NCI-H1105 treated with DMSO at 0.1 percent for 48 hours (cell line): ENCODE results near the gene TNS2.

ENCODE experiments used
- DNase-seq: peaks from one replicate; lab custom pipeline; 2025; lab: John Stamatoyannopoulos, UW

TNS2 gene

GRCh38 chr12:53058674-53059433 lies 9.0 kb downstream of the TNS2 start:
- no peak for DNase-seq

DNA sequence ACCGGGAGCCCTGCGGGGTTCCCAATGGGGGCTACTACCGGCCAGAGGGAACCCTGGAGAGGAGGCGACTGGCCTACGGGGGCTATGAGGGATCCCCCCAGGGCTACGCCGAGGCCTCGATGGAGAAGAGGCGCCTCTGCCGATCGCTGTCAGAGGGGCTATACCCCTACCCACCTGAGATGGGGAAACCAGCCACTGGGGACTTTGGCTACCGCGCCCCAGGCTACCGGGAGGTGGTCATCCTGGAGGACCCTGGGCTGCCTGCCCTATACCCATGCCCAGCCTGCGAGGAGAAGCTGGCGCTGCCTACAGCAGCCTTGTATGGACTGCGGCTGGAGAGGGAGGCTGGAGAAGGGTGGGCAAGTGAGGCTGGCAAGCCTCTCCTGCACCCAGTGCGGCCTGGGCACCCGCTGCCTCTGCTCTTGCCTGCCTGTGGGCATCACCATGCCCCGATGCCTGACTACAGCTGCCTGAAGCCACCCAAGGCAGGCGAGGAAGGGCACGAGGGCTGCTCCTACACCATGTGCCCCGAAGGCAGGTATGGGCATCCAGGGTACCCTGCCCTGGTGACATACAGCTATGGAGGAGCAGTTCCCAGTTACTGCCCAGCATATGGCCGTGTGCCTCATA lies 9.7 kb downstream of the TNS2 start:
- DNase-seq: no peak

GRCh38 chr12:53060064-53060720 lies 10.3 kb downstream of the TNS2 start:
- no peak for DNase-seq

DNA sequence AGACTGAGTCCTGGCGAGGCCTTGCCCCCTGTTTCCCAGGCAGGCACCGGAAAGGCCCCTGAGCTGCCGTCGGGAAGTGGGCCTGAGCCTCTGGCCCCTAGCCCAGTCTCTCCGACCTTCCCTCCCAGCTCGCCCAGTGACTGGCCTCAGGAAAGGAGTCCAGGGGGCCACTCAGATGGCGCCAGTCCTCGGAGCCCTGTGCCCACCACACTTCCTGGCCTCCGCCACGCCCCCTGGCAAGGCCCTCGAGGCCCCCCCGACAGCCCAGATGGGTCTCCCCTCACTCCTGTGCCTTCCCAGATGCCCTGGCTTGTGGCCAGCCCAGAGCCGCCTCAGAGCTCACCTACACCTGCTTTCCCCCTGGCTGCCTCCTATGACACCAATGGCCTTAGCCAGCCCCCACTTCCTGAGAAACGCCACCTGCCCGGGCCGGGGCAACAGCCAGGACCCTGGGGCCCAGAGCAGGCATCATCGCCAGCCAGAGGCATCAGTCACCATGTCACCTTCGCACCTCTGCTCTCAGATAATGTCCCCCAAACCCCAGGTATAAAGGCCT lies 10.9 kb downstream of the TNS2 start:
- DNase-seq: peak; percentile 78

- peak; percentile 88 for DNase-seq
Measured at GRCh38 chr12:53061404-53062010, 11.6 kb downstream of the TNS2 start.

DNA sequence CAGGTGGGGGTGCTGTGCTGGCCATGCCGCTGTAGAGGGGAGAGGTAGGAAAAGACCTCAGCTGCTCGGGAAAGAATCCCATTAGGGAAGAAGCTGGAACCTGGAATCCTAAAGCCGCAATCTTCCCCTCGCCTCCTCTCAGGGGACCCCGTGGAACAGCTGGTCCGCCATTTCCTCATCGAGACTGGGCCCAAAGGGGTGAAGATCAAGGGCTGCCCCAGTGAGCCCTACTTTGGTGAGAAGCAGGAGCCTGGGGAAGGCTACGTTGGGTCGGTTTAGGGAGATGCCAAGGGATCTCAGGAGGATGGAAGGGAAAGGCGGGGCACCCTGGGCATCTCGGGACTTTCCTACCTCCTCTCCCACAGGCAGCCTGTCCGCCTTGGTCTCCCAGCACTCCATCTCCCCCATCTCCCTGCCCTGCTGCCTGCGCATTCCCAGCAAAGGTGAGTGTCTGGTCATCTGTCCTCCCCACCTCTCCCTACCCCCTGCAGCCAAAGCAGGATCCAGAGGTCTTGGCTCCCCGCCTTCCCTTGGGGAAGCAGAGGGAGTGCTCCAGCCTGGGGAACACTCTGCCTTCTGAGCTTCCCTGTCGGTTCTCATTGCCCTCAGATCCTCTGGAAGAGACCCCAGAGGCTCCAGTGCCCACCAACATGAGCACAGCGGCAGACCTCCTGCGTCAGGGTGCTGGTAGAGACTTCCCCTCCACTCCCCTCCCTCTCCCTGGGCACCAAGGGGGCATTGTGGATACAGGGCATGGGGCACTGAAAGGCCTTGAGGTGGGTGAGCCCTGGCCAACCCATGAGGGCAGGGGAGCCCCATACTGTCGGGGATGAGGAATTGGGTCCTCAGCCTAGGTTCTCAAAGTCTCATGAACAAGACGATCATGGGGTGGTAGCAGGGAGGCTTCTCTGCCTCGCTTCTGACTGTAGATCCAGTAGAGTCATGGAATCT lies 12.4 kb downstream of the TNS2 start:
- no peak for DNase-seq

DNA sequence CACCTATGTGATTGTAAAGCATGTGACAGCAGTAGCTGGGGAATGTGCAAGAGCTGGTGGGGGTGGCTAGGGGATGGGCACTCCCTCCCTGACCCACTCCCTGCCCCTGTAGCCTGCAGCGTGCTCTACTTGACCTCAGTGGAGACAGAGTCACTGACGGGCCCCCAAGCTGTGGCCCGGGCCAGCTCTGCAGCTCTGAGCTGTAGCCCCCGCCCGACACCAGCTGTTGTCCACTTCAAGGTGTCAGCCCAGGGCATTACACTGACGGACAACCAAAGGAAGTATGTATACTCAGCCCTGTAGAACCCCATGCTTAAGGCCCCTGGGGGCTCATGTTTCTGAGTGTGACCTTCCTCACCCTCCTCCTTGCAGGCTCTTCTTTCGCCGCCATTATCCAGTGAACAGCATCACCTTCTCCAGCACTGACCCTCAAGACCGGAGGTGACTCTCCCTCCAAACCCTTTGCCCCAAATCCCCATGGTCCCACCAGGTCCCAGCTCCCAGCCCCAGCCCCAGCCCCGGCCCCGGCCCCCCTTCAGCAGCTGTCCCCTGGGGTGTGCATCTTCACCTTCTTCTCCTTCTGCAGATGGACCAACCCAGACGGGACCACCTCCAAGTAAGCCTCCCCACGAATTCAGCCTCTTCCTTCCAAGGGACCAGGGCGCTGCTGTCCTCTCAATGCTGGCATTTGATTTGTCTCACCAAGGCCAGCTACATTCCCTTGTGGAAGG lies 13.3 kb downstream of the TNS2 start:
- DNase-seq: no peak

DNA sequence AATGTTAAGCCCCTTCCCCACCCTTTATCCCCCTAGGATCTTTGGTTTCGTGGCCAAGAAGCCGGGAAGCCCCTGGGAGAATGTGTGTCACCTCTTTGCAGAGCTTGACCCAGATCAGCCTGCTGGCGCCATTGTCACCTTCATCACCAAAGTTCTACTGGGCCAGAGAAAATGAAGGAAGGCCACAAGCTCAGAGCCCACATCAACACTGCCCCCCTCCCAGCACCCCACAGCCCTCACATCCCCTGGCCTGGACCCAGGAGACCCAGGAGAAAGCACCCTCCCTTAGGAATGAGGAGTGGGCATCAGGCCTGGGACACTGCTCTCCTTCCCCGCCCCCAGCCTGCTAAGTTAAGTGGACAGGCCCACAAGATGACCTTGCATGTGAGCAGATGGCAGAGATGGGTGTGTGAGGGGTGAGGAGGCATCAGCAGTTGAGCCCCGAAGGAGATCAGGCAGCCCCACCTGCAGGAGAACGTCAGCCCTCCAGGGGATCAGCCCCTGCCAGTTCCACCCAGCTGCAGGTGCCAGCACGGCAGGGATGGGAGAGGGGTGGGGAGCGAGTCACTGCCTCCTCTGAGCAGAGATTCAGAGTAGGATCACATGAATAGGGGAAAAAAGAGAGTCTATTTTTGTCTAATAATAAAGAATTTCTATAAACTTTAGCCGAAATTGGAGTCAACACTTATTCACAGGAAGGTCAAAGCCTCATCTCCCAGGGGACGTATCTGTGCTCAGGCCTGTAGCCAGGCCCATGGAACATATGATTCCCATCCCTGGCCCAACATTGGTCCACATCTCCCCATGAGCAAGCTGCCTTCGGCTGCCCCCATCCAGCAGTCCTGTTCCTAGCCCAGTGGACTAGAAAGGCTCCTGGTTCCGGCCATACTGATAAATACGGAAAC lies 14.1 kb downstream of the TNS2 start:
- DNase-seq: no peak

DNA sequence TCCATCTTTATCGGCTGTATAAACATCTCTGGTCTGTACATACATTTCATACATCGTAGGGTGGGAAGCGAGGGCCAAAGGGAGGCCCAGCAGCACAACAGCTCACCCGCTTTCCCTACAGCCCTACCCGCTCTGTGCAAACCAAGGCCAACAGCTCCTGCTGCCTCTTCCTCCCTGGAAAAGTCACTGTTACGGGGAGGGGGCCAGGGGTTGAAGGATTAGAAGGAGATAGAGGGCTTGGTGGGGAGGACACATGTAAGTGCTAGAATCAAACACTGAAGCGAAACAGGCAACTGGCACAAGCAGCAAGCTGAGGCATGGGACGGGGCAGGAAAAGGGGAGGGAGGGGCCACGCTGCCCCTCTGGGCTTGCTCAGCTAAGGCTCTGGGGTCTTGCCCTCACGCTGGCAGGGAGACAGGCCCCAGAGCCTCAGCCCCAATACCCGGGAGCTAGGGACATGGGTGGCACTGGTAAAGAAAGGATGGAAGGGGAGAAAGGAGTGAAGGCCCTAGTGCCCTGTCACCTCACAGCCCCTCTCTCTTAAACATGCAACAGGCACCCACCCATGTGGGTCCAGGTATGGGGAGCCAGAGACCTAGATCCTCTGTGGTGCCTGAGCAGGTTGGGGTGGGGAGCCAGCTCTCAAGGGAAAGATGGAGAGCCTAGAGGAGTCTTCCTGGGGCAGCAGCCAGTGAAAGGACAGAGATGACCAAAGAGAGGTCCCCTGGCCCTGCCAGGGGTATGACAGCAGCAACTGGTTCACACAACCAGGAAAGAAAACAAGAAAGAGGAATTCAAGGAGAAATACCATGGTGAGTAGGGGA lies 15.0 kb downstream of the TNS2 start:
- DNase-seq: no peak

GRCh38 chr12:53065470-53065869 lies 15.6 kb downstream of the TNS2 start:
- DNase-seq: no peak

- peak; percentile 41 for DNase-seq
Measured at GRCh38 chr12:53065975-53066931, 16.4 kb downstream of the TNS2 start.

DNA sequence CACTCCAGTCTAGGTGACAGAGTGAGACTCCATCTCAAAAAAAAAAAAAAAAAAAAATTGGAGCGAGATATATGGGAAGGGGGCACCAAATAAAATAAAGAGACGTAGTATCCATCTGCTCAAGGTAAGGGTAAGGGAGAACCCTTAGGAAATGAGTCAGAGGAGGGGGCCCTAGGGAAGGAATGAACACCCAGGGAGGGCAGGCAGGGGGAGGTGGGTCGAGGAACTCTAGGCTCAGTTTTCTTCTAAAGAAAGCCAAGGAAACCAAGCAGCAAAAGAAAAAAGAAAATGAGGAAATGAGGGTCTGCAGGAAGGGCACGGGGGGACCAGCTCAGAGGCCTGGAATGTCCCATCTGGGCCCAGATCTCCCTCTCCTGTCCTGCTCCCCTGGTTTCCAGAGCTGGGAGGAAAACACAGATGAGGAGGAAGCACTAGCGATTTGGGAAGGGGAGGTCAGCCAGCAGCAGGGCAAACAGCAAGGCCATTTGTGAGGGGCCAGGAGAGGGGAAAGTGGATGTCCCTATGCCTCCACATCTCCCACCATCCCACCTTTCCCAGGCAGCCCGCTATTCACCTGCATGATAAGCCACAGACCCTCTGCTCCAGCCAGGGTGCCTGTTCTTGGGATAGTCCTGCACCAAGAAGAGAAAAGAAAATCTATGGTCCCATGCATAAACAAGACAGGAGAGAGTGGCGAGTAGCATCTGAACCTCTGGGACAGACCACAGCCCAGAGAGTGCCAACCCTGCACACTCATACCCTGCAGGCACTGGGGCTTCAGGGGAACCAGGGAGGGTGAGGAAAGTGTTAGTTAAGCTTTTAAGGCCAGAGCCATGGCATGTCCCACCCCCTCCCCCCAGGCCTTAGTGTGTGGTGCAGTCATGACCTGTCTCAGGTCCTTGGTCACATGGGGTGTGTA lies 17.5 kb downstream of the TNS2 start:
- no peak for DNase-seq

GRCh38 chr12:53067993-53068770 lies 18.3 kb downstream of the TNS2 start:
- DNase-seq: no peak

- DNase-seq: no peak
Measured at GRCh38 chr12:53068811-53069585, 19.1 kb downstream of the TNS2 start.
